HG03060 (cell line): ENCODE results near the gene ZNF384.
"Not testable (repeated sequence)": the region's sequence is repeated elsewhere in the genome, so short reads cannot be mapped to it uniquely, and the experiment has no call there.

ENCODE experiments used
- ATAC-seq: cut with Tn5 transposase; IDR thresholded peaks from one replicate; pipeline ENCODE4 v1.9.1; 2021; ENCODE audit warnings: low read depth, moderate number of reproducible peaks; ENCODE audit not compliant: unreplicated experiment

Gene ZNF384

DNA sequence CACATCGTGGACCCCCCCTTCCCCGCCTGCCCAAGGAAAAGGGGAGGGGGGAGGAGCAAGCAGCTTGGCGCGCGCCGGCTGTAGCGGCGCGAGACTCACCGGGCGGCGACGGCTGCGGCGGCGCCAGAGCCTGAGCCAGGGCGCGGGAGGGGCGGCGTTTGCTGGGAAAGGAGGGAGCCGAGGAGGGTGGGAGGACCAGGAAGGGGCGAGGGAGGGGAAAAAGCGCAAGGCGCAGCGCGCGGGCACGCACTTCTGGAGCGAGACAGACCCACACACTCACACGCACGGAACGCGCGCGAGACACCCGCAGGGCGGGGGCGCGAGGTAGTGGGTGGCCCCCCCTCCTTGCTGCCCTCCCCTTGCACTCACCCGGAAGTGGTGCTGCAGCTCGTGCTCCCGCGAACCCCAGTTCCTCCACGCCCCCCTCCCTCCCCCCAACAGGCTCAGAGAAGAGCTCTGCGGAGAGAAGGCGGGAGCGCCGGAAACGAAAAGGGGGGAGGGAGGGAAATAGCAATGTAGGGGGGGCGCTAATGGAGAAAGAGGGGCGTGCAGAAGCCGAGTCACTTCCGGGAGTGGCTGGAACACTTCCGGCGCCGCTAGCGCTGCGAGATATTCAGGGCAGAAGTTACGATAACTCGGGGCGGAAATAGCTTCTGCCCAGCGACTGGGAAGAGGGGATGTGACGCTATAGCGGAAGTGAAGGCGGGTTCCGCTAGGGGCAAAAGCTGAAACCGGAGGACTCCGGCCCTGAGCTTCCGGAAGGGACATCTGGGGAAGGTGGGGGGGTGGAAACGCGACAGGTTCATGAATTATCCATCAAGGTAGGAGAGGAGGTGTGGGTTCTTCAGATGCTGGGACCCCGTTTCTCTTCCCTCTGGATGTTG lies at the start of gene ZNF384:
Gene ZNF384, minus strand, starts transcription at position 377 of the 884 bp plus-strand sequence. CDS start 9,855 bp downstream, outside the sequence.
- ATAC-seq = peak; percentile 70

- ATAC-seq = no peak
These were observed 47.6 kb upstream of the ZNF384 start for GRCh38 chr12:6736754-6737153.

GRCh38 chr12:6735448-6736191 lies 46.4 kb upstream of the ZNF384 start:
- ATAC-seq = no peak

DNA sequence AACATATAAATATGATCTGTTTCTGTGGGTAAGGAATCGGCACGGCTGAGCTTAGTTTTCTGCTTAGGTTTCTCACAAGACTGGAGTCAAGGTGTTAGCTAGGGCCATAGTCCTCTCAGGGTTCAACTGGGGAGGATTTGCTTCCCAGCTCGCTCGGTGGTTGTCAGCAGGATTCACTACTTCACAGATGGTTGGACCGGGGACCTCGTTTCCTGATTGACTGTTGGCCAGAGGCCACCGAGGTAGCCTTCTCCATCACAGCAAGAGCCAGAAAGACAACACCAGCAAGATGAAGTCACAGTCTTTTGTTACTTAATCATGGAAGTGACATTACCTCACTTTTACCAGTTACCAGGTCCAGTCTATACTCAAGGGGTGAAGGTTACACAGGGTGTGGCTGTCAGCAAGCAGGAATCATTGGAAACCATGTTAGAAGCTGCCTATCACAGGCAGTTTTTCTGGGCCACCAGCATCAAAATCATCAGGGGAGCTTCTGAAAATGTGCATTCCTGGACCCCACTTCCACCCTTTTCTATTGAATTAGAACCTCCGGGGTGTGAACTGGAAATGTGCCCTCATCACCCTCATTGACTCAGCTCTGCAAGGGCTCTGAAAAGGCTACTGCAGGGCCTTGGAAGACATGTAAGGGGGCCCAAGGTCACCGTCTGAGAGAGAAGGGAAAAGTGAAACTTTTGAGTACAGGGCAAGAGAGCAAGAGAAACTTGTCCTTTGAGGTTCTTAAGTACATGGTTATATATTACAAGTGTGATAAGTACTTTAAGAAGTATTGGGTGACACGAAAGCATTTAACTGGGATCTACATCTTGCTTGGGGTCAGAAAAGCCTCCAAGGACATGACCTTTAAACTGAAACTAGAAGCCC lies 45.6 kb upstream of the ZNF384 start:
- ATAC-seq = no peak

DNA sequence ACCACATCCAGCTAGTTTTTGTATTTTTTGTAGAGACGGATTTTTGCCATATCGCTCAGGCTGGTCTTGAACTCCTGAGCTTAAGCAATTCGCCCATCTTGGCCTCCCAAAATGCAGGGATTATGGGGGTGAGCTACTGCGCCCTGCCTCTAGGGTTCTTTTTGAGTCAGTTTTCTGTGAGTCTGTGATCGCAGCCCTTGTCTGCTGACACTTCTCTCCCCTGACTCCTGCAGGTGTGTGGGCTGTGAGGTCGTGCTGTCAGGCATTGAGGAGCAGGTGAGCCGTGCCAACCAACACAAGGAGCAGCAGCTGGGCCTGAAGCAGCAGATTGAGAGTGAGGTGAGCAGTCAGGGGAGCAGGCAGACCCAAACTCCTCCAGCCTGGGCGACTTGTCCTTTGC lies 41.0 kb upstream of the ZNF384 start:
- no peak for ATAC-seq

DNA sequence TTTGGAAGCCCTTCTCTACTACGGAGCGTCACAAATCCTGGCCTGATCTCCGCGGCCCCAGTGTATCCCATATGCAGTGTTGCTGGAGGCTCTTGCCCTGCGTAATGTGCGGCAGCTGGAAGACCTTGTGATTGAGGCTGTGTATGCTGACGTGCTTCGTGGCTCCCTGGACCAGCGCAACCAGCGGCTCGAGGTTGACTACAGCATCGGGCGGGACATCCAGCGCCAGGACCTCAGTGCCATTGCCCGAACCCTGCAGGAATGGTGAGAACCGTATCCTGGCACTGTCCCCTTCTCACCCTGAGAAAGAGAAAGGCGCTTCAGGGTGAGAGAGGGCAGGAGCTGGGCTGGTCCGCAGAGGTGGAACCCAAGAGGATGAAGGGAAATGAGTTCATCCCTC lies 40.0 kb upstream of the ZNF384 start:
- ATAC-seq = no peak

GRCh38 chr12:6725350-6725749 lies 36.2 kb upstream of the ZNF384 start:
- ATAC-seq = no peak

DNA sequence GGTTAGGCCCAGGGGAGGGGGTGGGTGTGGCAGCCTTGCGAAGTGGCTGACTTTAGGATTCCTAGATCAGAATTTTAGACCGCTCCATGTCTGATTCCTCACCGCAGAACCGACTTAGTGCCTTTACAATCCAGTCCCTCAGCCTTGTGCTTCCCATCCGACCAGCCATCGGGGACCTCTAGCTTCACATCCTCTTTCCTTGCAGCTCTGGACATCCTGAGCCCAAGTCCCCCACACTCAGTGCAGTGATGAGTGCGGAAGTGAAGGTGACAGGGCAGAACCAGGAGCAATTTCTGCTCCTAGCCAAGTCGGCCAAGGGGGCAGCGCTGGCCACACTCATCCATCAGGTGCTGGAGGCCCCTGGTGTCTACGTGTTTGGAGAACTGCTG lies 35.2 kb upstream of the ZNF384 start:
- no peak for ATAC-seq

DNA sequence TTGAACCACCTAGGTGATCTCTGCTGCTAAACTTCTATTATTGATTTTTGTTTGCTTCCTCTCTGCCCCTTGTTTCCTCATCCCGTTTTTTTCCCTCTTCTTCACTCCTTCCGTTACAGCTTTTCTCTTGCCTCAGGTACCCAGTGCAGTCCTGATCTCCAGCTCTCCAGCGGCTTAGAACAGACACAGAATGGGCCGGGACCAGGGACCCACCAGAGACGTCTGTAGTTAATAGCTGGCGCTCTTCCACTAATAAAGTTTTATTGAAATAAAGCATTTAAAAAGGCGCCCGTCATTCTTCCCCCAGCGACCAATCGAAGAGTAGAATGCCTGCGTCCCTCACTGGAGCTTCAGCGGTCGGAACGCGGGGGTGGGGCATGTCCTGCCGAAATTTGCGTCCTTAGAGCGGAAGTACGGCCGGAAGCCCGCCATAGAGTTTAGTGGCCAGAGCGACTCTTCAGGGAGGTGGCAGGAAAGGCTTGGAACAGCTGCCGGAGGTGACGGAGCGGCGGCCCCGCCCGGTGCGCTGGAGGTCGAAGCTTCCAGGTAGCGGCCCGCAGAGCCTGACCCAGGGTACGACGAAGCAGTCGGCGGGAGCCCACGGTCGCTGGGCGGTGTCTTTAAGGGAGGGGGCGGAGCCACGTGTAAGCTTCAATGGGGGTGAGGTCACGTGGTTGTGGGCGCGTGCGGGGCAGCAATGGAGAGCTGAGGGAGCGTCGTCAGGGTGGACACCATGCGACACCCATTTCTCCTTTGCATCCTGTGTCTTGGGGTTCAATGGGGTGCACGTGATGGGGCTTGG lies 34.6 kb upstream of the ZNF384 start, which contains the start of gene COPS7A:
Gene COPS7A, plus strand, starts transcription at position 440 of the 802 bp plus-strand sequence. CDS start 611 bp downstream, outside the sequence.
- ATAC-seq = peak; percentile 83

- no peak for ATAC-seq
These were observed 33.7 kb upstream of the ZNF384 start for GRCh38 chr12:6722863-6723262.

DNA sequence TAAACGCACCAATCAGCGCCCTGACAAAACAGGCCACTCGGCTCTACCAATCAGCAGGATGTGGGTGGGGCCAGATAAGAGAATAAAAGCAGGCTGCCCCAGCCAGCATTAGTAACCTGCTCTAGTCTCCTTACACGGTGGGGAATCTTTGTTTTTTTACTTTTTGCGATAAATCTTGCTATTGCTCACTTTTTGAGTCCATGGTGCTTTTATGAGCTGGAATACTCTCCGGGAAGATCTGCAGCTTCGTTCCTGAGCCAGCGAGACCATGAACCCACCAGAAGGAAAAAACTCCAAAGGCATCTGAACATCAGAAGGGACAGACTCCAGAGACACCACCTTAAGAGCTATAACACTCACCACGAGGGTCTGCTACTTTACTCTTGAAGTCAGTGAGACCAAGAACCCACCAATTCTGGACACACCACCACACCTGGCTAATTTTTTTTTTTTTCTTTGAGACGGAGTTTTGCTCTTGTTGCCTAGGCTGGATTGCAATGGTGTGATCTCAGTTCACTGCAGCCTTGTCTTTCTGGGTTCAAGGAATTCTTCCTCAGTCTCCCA lies 27.8 kb upstream of the ZNF384 start:
- ATAC-seq = no peak

- ATAC-seq = not testable (repeated sequence)
These were observed 27.1 kb upstream of the ZNF384 start for GRCh38 chr12:6716031-6716873.

GRCh38 chr12:6708960-6709394 lies 19.8 kb upstream of the ZNF384 start:
- ATAC-seq = no peak

GRCh38 chr12:6708351-6708750 lies 19.2 kb upstream of the ZNF384 start:
- not testable (repeated sequence) for ATAC-seq

- no peak for ATAC-seq
These were observed 14.5 kb upstream of the ZNF384 start for GRCh38 chr12:6703631-6704030.

DNA sequence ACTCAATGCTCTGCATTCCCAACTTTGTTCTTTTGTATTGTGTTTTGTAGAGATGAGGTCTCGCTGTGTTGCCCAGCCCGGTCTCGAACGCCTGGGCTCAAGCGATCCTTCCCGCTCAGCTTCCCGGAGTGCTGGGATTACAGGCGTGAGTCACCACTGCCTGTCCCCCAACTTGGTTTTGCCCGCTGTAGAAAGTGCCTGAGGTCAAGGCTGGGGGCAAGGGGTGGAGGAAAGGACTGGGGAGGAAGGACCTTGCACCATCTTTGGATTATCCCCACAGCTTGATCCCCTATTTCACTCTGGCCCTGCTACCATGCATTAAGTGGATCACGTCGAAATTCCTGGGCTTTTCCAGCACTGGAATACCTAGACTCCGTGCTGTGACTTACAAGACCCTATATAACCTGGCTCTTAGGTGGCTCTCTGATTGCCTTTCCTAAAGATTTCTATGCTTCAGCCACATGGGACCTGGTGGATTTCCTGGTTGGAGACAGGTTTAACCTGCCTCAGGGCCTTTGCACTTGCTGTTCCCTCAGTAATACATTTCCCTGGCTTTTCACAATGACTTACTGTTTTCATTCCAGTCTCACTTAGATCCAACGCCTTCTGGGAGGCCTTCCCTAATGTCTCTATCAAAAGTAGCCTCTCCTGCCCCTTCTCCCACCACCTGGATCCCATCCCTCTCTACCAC lies 12.0 kb upstream of the ZNF384 start:
- no peak for ATAC-seq

- no peak for ATAC-seq
These were observed 11.5 kb upstream of the ZNF384 start, which contains the start of gene PIANP for GRCh38 chr12:6700646-6701051. Gene PIANP, minus strand, starts transcription at chr12:6700815. Its CDS starts 2,754 bp downstream, at chr12:6698061.
